Brain pericyte (primary cell): ENCODE data around the gene FREM2.

Source experiments
- DNase-seq: peaks from one replicate; pipeline ENCODE4 v3.0.0-alpha.2; 2012; ENCODE audit warnings: low read depth, low spot score

The FREM2 gene

DNA sequence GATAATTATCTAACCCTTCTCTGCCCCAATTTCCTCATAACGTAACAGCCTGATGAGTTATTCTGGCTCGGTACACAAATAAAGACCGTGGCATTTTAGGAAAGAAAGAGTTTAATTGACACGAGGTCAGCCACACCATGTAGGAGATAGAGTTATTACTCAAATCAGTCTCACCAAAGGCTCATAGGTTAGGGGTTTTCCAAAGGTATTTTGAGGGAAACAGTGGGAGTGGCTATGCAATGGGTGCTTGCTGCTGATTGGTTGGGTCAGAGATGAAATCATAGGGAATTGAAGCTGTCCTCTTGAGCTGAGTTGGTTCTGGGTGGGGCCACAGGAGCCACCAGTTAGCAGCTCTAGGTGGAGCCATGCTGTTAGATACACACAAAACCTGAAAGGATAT, 137.5 kb downstream of the FREM2 start:
- no peak for DNase-seq

GRCh38 chr13:38826182-38826813, 139.4 kb downstream of the FREM2 start:
- no peak for DNase-seq

DNA sequence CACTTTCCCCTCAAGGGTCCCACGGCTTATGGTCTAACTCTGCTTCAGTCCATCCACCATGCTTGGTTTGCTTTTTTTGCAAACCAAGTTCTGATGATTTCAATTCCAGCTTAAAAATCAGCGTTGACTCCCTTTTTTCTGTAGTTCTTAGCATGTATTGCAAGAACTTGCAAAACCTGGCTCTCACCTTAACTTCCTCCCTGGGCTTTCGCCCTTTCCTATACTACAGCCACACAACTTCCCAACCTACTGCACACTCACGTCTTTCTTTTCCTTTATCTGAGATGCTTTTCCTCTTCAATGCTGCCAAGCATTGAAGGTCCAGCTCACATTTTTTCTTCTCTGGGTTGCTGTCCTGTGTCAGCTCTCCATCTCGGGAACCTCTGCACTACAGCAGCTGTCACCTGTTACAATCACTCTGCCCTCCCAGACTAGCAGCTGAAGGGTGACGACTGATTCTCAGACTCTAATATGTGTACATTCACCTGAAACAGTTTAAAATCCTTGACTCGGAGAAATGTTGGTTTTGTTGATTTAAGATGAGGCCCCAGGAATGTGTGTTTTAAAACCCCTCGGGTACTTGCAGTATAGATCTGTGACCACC, 143.7 kb downstream of the FREM2 start:
- DNase-seq: no peak

- no peak for DNase-seq
These were observed 157.7 kb downstream of the FREM2 start for GRCh38 chr13:38844581-38844980.

DNA sequence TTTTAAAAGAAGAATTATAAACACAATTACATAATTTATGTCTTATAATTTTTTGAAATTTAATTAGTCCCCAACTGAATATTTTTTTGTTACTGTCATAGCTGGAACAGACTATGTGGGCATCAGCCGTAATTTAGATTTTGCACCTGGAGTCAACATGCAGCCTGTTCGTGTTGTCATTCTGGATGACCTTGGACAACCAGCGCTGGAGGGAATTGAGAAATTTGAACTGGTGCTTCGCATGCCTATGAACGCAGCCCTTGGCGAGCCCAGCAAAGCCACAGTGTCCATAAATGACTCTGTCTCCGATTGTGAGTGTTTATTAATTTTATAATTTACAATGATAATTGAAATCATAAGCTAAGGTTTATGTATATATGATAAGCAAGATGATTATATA, 161.5 kb downstream of the FREM2 start:
- DNase-seq: no peak

- DNase-seq: no peak
These were observed 162.4 kb downstream of the FREM2 start for GRCh38 chr13:38849315-38849714.

DNA sequence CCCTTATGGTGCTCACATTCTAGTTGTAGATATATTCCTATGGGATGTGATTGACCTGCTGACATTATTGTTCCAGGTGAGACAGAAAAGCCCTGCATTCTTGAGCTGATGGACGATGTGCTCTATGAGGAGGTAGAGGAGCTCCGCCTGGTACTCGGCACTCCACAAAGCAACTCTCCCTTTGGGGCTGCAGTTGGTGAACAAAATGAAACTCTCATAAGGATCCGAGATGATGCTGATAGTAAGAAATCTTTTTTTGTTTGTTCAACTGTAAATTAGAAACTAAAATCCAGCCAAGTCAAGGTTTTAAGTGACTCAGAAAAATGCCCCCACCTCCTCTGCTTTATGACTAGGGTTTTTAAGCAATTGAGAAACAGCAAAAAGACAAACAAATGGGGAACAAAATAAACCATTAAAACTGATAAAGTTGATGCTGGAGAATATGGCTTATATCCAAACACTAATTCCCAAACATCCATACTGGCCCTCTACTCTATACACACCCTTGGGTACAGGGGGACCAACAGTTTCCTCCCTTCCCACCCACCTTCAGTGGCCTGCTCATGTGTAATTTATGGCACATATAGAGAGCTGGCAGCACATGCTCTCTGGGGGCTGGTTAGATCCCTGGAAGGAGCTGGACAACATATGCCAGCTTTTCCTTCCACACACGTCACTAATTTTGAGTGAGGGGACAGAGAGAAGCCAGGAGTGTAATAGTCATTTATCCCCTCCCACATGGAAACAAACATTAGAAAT, 164.2 kb downstream of the FREM2 start:
- no peak for DNase-seq

DNA sequence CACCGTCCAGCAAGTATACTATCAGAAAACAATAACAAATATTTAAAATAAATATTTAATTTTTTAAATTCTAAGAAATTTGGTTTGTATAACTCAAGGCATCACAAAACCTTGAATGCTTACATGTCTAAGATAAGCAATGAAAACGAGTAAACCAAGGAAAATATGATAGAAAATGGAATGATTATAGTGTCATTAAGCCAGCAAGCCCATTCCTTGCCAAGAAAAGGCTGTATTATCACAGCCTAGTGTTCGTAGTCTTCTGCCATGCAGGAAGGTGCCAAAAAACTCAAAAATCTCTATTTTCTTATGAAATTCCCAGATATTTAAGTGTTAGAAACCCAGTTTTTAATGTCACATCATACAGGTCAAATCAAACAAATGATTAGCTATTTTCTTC, 167.3 kb downstream of the FREM2 start:
- DNase-seq: no peak

DNA sequence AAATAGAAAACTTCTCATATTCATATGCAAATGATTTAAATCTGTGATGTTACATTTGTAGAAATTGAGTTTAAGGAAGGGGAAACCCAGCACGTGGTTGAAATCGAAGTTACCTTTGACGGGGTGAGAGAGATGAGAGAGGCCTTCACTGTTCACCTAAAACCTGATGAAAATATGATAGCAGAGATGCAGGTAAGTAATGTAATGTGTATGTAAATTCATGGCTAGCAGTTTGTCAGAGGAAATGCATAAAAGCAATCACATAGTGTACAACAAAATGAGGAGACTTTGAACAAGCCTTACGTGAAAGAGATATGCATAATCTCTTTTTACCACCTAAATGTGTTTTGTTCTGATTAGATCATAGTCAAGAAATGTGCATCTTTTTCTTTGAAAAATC, 169.2 kb downstream of the FREM2 start:
- no peak for DNase-seq

DNA sequence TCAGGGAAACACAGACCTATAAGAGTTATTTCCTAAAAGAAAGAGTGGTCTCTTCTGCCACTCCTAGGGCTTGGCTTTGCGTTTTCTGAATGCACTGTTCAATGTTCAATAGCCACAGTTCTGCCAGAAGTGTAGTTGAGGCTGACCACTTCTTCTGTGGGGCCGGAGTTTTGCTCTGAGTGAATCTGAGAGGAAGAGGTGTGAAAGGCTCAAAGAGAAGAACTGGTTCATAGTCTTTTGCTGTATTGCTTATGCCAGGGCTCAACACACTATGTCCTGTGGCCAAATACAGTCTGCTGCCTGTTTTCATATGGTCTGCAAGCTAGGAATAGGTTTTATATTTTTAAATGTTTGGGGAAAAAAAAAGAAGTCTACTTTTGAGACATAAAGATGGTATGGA, 175.6 kb downstream of the FREM2 start:
- no peak for DNase-seq

DNA sequence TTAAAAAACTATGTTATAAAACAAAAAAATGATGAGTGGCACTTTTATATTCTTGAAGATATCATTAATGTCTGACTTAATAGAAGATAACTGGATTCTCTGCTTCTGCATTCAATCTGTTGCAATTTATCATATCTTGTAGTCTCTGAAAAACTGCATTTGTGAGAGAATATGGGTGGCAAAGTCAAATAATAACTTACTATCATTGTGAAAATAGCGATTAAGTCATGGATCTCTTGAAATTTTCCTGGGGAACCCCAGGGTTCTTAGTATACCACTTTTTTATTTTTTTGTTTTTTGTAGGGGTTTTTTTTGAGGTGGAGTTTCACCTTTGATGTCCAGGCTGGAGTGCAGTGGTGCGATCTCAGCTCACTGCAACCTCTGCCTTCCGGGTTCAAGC, 176.7 kb downstream of the FREM2 start:
- no peak for DNase-seq

GRCh38 chr13:38866649-38867048, 179.8 kb downstream of the FREM2 start:
- no peak for DNase-seq

DNA sequence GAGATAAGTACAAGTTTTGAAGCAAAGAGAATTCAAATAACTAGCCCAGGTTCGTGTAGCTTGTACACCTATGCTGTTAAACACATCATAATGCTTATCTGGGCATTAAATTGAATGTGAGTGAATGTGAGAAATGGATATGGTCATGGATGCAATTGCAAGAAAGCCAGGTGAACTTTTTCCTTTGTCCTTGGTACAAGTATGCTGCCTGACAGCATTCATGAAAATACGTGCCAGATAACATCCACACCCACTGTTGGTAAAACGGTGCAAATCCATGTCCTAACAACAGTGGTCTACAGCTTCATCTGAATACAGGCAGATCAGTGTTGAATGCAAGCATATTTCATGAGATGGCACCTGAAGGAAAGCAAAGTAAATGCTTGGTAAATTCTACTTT, 181.5 kb downstream of the FREM2 start:
- no peak for DNase-seq

DNA sequence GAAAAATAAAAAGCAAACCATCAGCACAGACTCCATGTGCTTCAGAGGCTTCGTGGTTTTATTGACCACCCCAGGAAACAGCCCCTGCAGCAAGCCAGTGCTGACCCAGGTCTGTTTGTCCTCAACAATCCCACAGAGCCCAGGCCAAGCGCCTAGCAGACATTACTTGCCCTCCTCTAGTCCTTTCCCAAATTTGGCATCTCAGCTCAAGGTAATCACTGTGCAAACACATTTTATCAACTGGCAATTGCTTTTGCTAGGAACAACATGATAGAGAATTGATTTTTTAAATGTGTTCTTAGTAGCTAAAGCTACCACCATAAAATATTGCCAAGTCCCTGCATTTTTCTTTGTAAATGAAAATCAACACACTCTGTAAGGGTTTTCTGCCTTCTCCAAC, 182.0 kb downstream of the FREM2 start:
- no peak for DNase-seq

DNA sequence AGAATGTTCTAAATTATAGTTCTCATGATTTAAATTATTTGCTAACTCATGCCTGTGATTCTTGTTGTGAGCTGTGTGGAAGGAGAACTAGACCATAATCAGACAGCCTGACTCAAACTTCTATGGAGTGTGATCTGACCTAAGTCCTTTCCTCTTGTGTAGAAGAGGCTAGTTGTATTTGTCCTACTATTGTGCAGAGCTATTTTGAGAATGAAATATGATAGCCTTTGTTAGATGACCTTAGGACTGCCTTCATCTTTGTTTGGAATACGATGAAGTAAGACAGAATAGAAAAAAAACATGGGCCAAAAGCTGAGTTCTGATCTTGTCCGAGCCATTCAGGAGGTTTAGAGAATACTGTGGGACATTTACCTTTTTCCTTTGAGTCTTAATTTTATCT, 184.4 kb downstream of the FREM2 start:
- DNase-seq: no peak

DNA sequence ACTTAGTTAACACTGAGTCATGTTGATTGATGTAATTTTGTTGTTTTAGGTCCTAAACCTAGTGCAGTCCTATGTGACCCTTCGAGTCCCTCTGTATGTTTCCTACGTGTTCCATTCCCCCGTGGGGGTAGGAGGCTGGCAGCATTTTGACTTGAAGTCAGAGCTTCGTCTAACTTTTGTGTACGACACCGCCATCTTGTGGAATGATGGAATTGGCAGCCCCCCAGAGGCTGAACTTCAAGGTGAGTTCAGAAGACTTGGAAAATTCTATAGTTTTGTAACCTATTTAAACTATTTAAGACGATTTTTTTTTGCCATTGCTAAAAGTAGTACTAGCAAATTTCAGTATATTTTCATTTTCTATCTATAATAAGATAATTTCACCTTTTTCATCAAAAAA, 185.8 kb downstream of the FREM2 start:
- no peak for DNase-seq

DNA sequence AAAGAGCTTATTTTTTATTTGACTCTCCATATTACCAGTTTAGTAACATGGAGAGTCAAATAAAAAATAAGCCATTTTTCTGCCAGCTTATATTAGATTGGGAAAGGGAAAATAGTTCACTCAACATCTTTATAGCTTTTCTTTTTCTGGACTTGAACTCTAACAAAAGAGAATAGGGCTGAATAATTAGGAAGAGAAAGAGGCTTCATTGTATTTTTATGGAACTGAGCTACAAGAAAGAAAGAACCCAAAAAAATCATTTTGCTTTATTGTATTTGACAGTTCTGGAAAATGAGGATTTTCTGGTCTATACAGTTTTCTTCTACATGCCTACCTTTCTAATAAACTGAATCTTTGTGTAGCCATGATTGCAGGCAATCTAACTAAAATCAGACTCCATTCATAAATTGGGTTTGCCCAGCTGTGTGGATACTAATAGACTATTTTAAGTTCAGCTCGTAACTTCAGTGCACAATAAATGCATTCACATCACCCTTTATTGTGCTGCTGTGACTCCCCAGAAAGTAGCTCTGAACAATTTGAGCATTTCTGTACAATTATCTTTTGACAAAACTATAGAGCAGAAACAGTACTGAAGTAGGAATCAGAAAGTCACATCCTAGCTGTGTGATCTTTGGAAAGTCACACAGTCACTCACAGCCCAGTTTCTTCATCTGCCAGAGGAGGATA, 188.5 kb downstream of the FREM2 start:
- DNase-seq: no peak

DNA sequence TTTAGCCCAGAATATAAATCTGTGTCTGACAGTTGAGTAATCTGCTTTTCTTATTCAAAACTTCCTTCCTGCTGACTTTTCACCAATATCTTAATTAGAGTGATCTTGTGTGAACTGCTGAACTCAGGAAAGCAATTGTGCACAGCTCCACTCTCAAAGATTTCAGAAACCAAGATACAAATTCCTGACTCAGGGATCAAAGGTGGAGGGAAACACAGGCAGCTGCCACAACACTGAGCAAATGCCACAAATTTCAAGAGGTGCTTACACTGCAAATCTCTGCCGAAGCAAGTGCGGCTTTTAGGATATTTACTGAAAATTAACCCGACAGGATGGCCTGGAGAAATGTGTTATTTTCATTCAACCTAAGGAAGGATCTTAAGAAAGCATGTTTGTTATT, 192.4 kb downstream of the FREM2 start:
- peak; percentile 30 for DNase-seq

GRCh38 chr13:38879786-38880185, 192.9 kb downstream of the FREM2 start:
- DNase-seq: no peak

GRCh38 chr13:38880397-38880796, 193.5 kb downstream of the FREM2 start:
- DNase-seq: no peak

DNA sequence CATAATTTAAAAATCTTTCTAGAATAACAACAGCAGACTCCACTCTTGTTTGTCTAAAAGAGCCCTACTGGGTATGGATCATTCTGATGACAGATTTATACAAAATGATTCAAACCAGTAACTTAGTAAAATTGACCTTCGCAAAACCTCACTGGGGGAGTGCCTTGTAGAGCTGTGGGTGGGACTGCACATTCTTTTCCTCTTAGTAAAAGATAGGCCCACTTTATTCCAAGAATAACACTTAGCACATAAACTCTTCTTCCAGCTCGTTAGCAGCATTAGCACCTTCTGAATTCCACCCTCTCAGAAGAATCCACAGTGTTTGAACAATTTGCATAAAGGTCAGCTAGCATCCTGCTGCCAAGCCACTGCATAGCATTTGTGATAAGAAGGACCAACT, 196.9 kb downstream of the FREM2 start:
- no peak for DNase-seq

- DNase-seq: no peak
These were observed 201.4 kb downstream of the FREM2 start for GRCh38 chr13:38888309-38888708.

- no peak for DNase-seq
These were observed 208.2 kb downstream of the FREM2 start for GRCh38 chr13:38895075-38895474.
